Stimulated activated CD4-positive, alpha-beta T cell treated with anti-CD3 and anti-CD28 coated beads, Interleukin-1b, Interleukin-23, amount 100 ng/mL, for 48 hours (primary cell): Measurements from ENCODE around the gene PCARE.
"Not testable (repeated sequence)": the region's sequence is repeated elsewhere in the genome, so short reads cannot be mapped to it uniquely, and the experiment has no call there.

Source experiments
- DNase-seq: peaks from one replicate; pipeline ENCODE4 v3.0.0-alpha.2; 2020

PCARE gene

DNA sequence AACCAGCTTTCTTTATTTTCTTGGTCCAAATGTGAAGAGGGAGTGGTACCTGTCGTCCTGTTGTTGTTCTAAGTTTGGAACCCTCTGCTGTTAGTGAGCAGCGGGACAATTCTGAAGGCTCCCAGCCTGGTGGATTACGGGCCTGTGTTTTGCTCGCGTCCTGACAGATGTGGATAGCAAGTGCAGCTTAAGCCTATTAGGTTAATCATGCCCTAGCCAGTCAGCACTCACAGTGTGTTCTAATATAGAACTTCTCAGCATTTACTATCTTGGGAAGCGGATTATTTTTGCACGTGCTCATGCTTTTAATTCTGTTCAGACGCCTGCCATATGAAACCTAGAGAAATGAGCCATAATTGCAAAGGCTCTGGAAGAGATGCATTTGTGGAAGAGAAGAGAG lies at the start of gene PCARE:
Gene PCARE, minus strand, starts transcription at position 113 of the 400 bp plus-strand sequence. CDS start 262 bp downstream, outside the sequence.
- DNase-seq, result no peak

DNA sequence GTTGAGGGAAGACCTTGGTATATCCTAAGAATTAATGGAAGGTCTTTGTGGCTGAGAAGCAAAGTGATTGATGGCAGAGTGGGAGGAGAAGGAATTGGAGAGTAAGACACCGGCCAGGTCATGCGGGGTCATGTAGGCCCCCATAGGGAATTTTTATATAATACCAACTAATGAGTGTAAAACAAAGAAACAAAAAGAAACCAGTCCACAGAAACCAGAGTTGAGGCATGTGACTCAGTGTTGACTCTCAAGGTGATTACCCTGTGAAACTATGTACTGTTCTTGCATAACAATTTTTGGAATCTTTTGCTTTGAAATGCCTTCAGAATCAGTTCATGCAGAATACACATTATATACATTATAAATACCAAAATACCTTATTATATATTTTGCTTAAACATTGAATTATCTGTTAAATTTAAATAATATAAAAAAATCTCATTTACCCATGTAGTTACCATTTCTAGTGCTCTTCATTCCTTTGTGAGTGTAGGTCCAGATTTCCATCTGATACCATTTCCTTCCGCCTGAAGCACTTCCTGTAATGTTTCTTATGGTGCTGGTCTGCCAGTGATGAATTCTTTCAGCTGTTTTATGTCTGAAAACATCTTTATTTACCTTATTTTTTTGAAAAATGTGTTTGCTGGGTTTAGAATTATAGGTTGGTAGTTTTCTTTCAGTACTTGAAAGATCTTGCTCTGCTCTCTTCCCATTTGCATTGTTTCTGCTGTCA lies 49.5 kb upstream of the PCARE start:
- DNase-seq, result no peak

DNA sequence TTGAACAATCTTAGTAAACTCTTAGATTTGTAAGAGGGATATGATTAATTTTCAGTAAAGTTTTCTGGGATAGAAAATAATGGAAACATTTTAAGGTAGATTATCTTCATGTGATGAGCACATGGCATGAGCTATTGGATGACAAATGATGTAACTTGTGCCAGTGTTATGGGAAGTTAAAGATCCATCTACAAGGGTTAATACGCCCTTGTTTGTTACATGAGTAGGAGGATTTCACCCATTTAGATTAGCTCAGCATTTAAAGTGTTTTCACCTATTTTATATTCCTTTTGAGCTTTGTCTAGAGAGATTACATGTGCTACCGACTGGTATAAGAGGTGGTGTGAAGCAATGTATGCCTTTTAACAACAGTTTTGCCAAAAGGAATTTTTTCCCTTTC lies 46.5 kb upstream of the PCARE start:
- DNase-seq, result no peak

DNA sequence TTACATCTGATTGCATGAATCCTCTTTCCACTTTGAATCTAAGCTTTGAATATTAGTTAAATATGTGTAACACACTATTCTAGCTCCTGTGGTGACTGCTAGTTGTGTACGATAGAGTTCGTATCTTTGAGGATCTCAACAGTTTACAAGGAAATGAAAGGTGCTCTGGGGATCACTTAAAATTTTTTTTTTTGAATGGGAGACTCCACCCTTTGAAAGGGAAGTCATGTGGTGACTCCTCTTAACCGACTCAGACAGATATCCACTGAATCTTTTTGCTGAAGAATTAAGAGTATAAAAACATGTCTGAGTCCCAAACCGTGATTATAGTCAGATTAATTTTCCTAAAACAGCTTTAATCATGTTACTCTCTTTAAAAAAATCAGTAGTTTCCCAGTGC lies 44.9 kb upstream of the PCARE start:
- no peak for DNase-seq

DNA sequence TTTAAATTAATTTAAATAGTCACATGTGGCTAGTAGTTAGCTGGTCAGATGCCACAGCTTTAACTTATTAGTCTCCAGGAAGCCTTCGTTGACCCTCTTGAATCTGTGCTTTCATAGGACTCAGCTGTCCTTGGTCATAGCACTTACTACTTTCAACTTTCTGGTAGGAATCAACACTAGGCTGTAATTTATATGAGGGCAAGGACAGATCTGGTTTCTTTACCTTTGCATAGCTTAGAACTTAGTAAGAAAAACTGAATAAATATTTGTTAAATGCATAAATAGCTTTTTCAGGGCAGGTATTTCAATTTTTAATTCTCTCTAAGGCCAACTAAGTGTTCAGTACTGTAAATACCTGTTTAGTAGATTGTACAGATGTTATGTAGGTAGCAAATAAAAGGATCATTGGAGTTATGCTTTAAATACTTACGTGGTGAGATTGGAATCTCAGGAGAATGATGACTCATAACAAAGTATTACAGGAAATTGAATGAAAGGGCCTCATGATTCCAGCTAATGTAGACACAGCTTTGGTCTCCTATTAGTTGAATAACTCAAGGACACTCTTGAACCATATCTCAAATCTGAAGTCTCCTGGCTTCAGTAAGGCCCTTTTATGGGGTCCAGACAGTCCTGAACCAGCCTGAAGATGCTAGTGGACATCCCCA lies 43.4 kb upstream of the PCARE start:
- no peak for DNase-seq

DNA sequence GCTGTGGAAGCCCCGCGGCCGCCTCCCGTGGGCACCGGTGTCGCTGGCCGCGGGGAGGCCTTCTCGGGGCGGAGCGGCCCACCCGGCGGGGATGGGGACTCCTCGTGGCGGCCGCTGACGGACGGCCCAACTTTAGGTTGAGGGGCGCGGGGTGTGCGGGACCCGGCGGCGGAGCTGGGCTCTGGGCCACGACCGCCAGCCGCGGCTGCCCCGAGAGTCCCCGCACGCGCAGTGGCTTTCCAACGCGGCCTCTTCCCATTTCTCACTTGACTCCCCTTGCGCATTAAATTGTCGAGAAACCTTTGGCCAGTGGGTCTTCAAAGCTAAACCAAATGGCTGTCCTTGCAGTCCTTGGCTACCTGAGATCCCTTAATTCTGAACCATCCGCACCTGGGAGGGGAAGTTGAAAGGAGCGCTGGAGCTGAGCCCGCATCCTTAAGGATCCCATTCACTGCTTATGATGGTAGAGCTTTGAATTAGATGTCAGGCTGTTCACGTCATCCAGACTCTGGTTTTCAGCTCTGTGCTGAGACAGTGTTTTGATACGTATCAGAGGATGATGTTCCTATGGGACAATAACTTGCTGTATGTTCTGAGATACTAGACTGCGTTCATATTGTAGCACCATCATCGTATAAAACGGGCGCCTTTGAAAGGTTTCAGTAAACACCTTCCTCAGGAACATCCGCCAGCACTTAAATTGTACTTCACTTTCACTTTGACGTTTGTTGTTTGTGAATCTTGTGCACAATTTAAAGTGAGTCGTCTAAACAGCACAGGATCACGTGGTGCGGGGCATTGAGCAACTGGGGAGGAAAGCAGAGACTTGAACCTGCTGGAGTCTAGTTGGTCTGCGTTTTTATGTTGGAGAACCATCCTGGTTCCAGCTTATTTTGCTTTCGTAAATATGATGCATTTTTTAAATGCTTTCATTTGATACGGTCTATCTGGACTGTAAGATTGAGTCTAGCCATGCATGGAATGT lies 41.8 kb upstream of the PCARE start:
- peak; percentile 76 for DNase-seq

DNA sequence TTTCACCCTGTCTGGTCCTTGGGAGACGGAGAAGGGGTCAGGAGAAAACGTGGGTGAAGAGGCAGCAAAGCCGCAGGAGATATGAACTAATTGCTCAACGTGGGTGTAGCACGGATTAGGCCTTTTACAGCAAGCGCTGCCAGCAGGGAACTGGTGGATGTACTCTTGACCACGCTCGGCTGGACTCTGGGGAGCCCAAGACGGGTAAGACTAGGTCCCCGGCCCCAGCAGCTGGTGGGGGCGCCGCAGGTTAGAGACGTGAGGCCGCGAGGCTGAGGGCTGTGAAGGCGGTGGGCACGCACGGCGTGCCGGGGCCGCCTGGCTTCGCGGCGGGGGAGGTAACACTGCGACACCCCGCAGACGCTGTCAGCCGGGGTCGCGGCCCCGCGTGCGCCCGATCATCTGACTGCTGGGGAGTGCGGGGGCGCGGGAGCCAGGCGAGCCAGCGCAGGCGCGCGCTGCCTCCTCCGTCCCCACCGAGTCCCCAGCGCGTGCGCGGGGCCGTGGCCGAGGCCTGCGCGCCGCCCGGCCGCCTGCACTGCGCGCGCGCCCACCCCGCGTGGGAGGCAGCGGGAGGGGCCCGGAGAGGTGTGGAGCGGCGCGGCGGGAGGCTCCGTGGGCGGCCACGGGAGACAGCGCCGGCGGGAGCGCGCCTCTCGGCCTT lies 40.8 kb upstream of the PCARE start, which contains the start of gene CLIP4:
Gene CLIP4, plus strand, starts transcription at position 470 of the 664 bp plus-strand sequence. CDS start 5,974 bp downstream, outside the sequence.
- DNase-seq, result peak; percentile 52

DNA sequence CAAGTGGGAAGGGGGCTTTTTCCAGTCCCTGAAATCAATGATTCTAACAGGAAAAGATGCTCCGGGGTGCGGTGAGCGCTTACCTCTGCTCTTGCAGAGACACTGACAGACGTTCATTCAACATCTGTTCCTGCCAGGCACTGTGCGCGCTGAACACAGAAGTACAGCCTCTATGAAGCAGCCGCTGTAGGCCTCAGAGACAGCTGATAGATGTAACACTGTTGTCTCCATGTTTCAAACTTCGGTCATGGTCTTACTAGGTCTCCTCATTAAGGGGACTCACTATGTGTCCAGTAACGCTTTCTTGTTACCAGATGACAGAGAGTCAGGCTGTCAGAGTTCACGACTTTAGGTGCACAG lies 40.2 kb upstream of the PCARE start:
- no peak for DNase-seq

DNA sequence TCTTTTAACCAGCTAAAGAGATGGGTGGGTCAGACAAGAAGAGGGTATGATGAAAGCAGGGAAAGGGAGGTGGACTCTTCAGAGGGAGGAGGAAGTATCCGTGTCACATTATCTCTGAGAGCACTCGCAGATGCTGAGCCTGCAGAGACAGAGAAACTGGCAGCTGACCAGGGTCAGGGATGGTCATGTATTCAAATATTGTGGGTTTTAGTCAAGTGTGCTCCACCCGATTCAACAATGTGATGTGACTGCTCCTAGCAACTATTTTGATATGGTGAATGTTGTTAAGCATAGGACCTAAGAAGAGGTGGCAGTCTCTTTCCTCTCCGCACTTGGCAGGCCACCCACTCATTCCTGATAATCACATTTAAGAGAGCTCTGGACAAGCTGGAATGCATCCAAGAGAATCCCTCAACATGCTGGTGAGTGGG lies 39.6 kb upstream of the PCARE start:
- no peak for DNase-seq

DNA sequence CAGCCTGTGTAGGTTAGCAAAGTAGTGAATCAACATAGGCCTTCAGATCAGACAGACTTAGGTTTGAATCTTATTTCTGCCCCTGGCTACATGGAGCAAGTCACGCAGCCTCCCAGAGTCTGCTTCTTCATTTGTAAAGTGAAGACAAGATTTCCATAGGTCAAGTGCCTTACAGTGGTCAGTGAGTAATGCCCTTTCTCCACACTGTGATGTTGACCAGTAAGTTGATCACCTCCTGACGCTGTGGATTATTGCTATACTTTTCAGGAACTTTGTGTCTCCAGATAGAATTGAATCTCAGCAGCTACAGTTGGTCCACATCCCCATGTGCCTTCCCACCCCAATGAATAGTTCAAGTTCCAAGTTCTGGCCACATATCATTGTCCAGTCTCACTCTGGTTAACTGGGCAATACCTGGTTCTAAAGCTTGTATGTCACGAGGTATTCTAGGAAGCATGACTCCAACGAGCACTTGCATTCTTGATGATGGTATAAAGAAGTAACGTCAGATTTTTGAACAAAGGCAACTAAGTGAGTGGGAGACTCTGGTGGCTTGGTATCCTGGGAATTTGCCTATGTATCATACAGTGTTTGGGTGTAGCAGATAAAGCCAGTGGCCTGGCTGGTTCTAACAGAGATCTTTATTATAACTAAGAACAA lies 38.8 kb upstream of the PCARE start:
- no peak for DNase-seq

DNA sequence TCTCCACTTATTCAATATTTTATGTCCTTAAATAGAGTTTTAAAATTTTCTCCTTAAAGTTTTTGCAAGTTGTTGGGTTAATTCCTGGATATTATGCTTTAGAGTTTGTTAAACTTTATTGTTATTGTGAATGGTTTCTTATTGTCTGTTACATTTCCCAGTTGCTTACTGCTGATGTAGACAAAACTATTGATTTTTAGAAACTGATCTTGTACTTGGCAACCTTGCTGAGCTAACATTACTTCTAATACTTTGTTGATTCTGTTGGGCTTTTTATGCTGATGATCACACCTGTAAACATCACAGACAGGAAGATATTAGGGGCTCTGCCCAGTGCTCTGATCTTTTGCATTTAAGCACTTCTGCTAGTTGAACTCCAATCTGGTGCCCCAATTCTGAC lies 38.1 kb upstream of the PCARE start:
- no peak for DNase-seq

DNA sequence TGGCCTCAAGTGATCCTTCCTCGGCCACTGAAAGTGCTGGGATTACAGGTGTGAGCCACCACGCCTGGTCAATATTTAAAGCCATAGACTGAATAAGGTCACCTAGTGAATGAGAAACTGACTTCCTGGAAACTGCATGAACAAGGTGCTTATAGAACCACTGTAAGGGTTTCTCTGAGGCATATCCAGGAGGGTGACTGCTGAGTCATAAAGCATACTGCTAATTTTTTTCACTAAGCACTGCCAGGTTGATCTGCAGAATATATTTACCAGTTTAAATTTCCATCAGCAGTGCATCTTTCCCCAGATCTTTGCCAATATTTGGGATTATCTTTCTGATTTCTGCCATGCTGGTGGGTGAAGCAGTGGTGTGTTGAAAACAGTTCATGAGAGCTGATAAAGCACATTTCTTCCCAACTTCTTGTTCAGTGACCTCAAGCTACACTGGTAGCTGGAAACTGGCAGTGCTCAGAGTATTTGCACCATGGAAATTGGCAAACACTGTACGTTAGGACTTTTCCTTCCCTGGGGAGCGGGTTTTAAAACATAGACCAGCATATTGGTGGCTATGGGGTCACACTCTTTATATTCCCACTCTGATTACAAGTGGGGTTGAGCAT lies 36.7 kb upstream of the PCARE start:
- DNase-seq, result no peak

DNA sequence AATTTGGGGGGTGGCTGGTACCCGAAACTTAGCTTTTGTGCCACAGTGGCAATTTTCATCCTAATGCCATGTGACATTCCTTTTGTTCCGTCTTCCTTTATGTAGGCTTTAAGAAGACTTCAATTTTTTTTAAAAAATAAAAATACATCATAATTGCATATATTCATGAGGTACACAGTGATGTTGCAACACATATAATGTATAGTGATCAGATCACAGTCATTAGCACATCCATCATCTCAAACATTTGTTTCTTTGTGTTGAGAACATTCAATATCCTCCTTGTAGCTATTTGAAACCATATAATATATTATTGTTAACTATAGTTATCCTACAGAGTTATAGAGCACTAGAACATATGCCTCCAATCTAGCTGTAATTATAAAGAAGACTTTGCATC lies 34.9 kb upstream of the PCARE start:
- no peak for DNase-seq

DNA sequence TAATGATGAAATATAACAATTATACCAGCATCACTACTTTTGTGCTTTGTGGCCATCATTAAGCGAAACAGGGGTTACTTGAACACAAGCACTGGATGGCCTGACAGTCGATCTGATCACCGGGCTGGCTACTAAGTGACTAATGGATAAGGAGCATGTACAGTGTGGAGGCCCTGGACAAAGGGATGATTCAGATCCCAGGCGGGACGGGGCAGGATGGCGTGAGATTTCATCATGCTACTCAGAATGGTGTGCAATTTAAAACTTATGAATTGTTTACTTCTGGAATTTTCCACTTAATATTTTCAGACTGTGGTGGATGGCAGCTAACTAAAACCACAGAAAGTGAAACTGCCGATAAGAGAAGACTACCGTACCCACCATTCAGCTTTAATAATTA lies 33.9 kb upstream of the PCARE start:
- DNase-seq, result no peak

DNA sequence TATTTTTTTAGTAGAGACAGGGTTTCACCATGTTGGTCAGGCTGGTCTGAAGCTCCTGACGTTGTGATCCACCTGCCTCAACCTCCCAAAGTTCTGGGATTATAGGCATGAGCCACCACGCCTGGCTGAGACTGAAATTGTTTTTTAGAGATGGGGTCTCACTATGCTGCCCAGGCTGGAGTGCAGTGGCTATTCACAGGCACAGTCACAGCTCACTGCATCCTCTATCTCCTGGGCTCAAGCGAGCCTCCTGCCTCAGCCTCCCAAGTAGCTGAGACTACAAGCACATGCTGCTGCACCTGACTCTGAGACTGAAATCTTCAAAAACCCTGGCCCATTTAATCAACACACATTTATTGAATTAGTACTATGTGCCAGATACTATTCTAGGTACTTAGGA lies 33.2 kb upstream of the PCARE start:
- not testable (repeated sequence) for DNase-seq

DNA sequence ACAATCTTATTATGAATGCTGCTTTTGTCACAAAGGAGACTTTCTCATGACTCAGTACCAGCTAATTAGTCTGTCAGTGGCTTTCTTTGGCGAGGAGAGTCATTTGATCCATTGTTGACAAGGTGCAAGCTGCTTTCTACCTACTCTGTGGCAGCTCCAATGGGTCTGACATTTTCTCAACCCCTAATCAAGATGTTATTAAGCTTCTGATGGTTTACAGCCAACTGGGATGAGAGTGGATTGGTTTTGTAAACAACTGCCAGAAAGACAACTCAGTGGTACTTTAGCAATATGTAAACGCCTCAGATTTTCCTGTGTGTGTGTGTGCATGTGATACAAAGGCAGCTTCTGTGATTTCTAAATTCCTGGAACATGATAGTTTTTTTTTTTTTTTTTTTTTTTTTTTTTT lies 32.7 kb upstream of the PCARE start:
- DNase-seq, result no peak

DNA sequence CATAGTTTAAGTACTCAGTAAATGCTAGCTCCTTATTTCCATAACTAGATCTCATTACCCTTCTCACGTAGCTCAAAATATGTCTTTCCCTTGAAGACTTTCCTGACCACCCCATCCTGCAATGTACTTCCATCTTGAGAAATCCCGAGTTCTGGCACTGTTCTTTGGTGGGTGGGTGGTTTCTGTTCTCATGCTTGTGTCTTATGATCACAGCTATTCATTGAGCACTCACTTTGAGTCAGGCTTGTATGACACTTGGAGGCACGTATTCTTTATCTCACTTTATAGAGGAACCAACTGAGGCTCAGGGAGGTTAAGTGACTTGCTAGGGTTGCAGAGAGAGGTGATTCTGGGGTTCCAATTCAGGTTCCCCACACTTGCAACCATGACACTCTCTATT lies 31.9 kb upstream of the PCARE start:
- no peak for DNase-seq

DNA sequence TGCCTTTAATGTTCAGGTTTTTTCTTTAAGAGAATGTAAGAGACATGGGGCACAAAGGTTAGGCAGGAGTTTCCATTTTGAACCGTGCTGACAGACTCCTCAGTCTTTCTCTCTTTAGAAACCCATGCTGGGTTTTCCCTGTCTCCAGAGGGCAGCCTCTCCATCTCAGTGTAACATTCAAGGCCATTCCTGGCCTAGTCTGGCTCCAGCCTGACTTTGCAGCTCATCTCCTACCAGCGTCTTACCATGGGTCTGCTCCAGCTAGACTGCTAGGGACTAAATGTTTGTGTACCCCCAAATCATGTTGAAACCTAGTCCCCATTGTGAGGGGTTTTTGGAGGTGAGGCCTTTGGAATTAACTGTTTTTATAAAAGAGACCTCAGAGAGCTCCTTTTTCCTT lies 31.1 kb upstream of the PCARE start:
- no peak for DNase-seq

DNA sequence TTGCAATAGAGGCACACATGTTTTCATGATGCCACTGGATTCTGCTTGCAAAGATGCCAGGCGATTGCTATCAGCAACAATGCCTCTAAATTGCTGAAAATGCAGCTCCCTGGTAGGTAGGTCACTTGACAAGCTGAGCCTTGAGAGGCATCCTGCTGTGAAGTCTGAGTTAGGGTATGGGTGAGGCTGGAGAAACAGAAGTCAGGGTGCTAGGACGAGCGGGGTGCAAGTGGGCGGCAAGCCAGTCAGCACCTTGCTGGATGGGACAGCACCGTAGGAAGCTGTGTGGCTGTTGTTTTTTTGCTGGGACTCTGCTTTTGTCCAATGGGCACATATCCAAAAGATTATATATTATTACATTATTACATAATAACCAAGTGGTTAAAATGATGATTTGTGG lies 30.4 kb upstream of the PCARE start:
- DNase-seq, result no peak

DNA sequence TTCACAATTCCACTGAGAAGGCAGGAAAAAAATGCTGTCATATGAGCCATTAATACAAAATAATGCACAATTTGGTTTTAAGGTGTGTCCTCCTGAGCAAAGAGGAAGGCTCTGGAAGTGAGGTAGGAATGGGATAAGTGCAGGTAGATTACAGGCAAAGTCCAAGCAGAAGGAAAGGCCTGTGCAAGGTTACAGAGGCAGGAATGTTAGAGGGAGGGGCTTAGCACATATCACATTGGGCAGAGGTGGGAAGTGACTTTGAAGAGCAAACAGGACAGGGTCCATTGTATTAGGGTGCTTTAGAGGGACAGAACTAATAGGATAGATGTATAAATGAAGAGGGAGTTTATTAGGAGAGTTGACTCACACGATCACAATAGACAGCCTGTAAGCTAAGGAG lies 26.2 kb upstream of the PCARE start:
- DNase-seq, result no peak

DNA sequence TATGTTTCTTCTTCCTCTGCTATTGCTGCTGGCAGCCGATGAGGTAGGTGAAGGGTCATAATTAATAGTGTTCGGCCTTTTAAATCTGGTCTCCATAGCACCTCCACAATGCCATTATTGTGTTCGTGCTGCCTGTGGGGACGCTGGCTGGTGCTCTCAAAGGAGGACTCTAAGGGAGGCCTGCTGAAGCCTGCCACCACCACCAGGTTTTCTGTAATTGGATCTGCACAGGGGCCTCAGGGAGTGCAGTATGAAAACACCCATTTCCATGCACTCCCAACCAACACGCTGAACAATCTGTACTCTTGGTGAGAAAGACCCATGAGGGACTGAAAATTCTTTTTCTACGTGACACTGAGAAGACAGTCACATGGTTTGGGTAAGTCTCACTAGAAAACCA lies 23.2 kb upstream of the PCARE start:
- DNase-seq, result no peak

DNA sequence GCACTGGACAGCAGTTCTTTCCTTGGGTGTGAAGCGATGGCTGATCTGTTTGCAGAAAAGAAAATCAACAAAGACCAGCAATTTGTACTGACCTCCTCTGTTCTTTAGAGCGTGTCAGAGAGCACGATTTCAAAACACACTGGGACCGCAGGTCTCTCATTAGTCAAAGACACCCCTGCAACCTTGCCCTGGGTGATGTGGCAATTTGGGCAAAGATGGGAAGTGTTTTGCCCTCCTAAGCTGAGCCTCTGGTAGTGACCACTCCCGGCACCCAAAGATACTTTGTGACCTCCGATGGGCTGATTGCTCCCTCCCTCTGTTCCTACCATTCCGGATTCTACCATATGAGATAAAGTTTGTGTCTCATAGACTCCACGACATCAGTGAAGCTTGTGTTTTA lies 22.6 kb upstream of the PCARE start:
- DNase-seq, result no peak
